Thymus (tissue), 11 donors: ENCODE results near the gene ZBTB22. TPM values are rescaled to one million over a fixed set of nuclear protein-coding genes. Genes with fewer than 3 reads are reported as not detected.

Experiments used
- DNase-seq, 9 donors: peaks; one replicate each; pipeline ENCODE4 v3.0.0-alpha.2; 2013; ENCODE audit warnings: low spot score in 9 of 9, low read depth in 6 of 9, missing footprints in 1 of 9
- H3K27ac ChIP-seq, 2 donors: one replicate each; pipeline ENCODE4 v1.5.1; 2013; ENCODE audit warnings: control low read depth in 1 of 2, low read depth in 1 of 2, low read length in 1 of 2, mild to moderate bottlenecking in 1 of 2, moderate library complexity in 1 of 2
- H3K27me3 ChIP-seq, 2 donors: one replicate each; pipeline ENCODE4 v1.5.1; 2013; ENCODE audit warnings: low read length in 1 of 2; ENCODE audit not compliant: control insufficient read depth in 2 of 2, insufficient read depth in 1 of 2
- H3K36me3 ChIP-seq, 2 donors: one replicate each; pipeline ENCODE4 v1.5.1; 2013; ENCODE audit warnings: low read length in 1 of 2, mild to moderate bottlenecking in 1 of 2, moderate library complexity in 1 of 2; ENCODE audit not compliant: control insufficient read depth in 2 of 2, insufficient read depth in 2 of 2
- H3K4me1 ChIP-seq, 2 donors: one replicate each; pipeline ENCODE4 v1.5.1; 2013; ENCODE audit warnings: low read length in 2 of 2; ENCODE audit not compliant: control insufficient read depth in 2 of 2, insufficient read depth in 2 of 2
- H3K4me3 ChIP-seq, 2 donors: one replicate each; pipeline ENCODE4 v1.5.1; 2013; ENCODE audit warnings: low read length in 2 of 2, control low read depth in 1 of 2, mild to moderate bottlenecking in 1 of 2
- H3K9me3 ChIP-seq, 2 donors: one replicate each; pipeline ENCODE4 v1.5.1; 2013; ENCODE audit warnings: low read length in 1 of 2, mild to moderate bottlenecking in 1 of 2; ENCODE audit not compliant: control insufficient read depth in 2 of 2, insufficient read depth in 1 of 2
- WGBS: extraction: QIAGEN DNeasy Blood & Tissue Kit; methylation state at CpG from one replicate; pipeline ENCODE4 v1.1.7; 2013; 5-methylcytosine and 5-hydroxymethylcytosine counted together
- polyA plus RNA-seq: library from polyadenylated mRNA; stranded (reverse); fragments of 200-250 nt; gene quantifications from one replicate; pipeline ENCODE4 v1.2.3, GENCODE V29; 2013
- total RNA-seq: library from RNA; stranded (reverse); fragments of 120-200 nt; gene quantifications from one replicate; pipeline ENCODE4 v1.2.4, GENCODE V29; 2013
- donor health status: healthy.

ZBTB22 gene
- total and polyA plus RNA-seq, 2 donors = 10.3 to 15.5 TPM

- no peaks in the 10 kb centered on the region for H3K36me3 ChIP-seq
- WGBS = 96% methylated on average over 4 of the region's 4 CpGs
- no peak for DNase-seq
Observed at GRCh38 chr6:33335916-33336315, 18.4 kb upstream of the ZBTB22 start.

GRCh38 chr6:33333666-33334065, 16.1 kb upstream of the ZBTB22 start:
- H3K9me3 ChIP-seq = no peaks in the 10 kb centered on the region
- 96% methylated on average over 4 of the region's 4 CpGs for WGBS
- no peak overlapping the region for H3K4me3 ChIP-seq

More at GRCh38 chr6:33335916-33336315, 18.4 kb upstream of the ZBTB22 start:
- no peaks in the 10 kb centered on the region for H3K9me3 ChIP-seq
- no peak overlapping the region for H3K27ac ChIP-seq
- no peaks in the 10 kb centered on the region for H3K4me1 ChIP-seq
- no peaks in the 10 kb centered on the region for H3K27me3 ChIP-seq
- H3K4me3 ChIP-seq = no peak overlapping the region

GRCh38 chr6:33330736-33331135, 13.2 kb upstream of the ZBTB22 start:
- no peak overlapping the region for H3K4me3 ChIP-seq

More at GRCh38 chr6:33333666-33334065, 16.1 kb upstream of the ZBTB22 start:
- no peak for DNase-seq
- no peaks in the 10 kb centered on the region for H3K4me1 ChIP-seq
- H3K27ac ChIP-seq = no peak overlapping the region
- H3K36me3 ChIP-seq = no peaks in the 10 kb centered on the region
- H3K27me3 ChIP-seq = no peaks in the 10 kb centered on the region

GRCh38 chr6:33329058-33329457, 11.5 kb upstream of the ZBTB22 start:
- WGBS = 89% methylated on average over 5 of the region's 5 CpGs
- no peak overlapping the region for H3K4me3 ChIP-seq
- H3K27ac ChIP-seq = no peak overlapping the region
- peaks cover 0 to under 1% of the 10 kb centered on the region in 2 donors for H3K4me1 ChIP-seq
- H3K27me3 ChIP-seq = no peaks in the 10 kb centered on the region
- H3K9me3 ChIP-seq = no peaks in the 10 kb centered on the region
- no peaks in the 10 kb centered on the region for H3K36me3 ChIP-seq
- DNase-seq = no peak

More at GRCh38 chr6:33330736-33331135, 13.2 kb upstream of the ZBTB22 start:
- H3K4me1 ChIP-seq = no peaks in the 10 kb centered on the region
- H3K27me3 ChIP-seq = no peaks in the 10 kb centered on the region
- no peaks in the 10 kb centered on the region for H3K9me3 ChIP-seq
- H3K27ac ChIP-seq = no peak overlapping the region
- WGBS = 52% methylated on average over 10 of the region's 10 CpGs
- no peaks in the 10 kb centered on the region for H3K36me3 ChIP-seq
- no peak for DNase-seq

- Histone ChIP-seq H3K9me3 (no peaks in the 10 kb centered on the region), H3K4me3 (peak overlapping the region; percentile 68 to 85), H3K27me3 (no peaks in the 10 kb centered on the region), H3K27ac (peak overlapping the region; percentile 94 to 97), H3K4me1 (peaks cover 13 to 38% of the 10 kb centered on the region in 2 donors), H3K36me3 (peaks cover 22 to 25% of the 10 kb centered on the region in 2 donors)
- peak in 1 of 9 donors; percentile 51 for DNase-seq
- 3% methylated on average over 7 of the region's 7 CpGs for WGBS
Observed at GRCh38 chr6:33324125-33324524, 6.6 kb upstream of the ZBTB22 start.

- Histone ChIP-seq H3K4me1 (peaks cover 14 to 44% of the 10 kb centered on the region in 2 donors), H3K36me3 (peaks cover 27 to 30% of the 10 kb centered on the region in 2 donors), H3K27me3 (no peaks in the 10 kb centered on the region), H3K9me3 (no peaks in the 10 kb centered on the region), H3K27ac (peak overlapping the region; percentile 94 to 97), H3K4me3 (peak overlapping the region; percentile 68 to 85)
- no peak for DNase-seq
- 1% methylated on average over 12 of the region's 12 CpGs for WGBS
Observed at GRCh38 chr6:33323623-33323948, 6.0 kb upstream of the ZBTB22 start.

- Histone ChIP-seq H3K27me3 (no peaks in the 10 kb centered on the region), H3K4me1 (peaks cover 14 to 58% of the 10 kb centered on the region in 2 donors), H3K27ac (no peak overlapping the region), H3K36me3 (peaks cover 27 to 33% of the 10 kb centered on the region in 2 donors), H3K9me3 (no peaks in the 10 kb centered on the region), H3K4me3 (no peak overlapping the region)
- no peak for DNase-seq
- 93% methylated on average over 9 of the region's 9 CpGs for WGBS
Observed at GRCh38 chr6:33321227-33321626, 3.7 kb upstream of the ZBTB22 start.

- peaks cover 27 to 33% of the 10 kb centered on the region in 2 donors for H3K36me3 ChIP-seq
- DNase-seq = no peak
- no peaks in the 10 kb centered on the region for H3K9me3 ChIP-seq
- WGBS = 94% methylated on average over 32 of the region's 32 CpGs
- H3K27me3 ChIP-seq = no peaks in the 10 kb centered on the region
- H3K4me3 ChIP-seq = no peak overlapping the region
- H3K27ac ChIP-seq = peak overlapping the region in 1 of 2 donors; percentile 37
- peaks cover 14 to 58% of the 10 kb centered on the region in 2 donors for H3K4me1 ChIP-seq
Observed at GRCh38 chr6:33320315-33321181, 3.0 kb upstream of the ZBTB22 start.

- H3K27me3 ChIP-seq = no peaks in the 10 kb centered on the region
- no peak overlapping the region for H3K4me3 ChIP-seq
- peaks cover 27 to 33% of the 10 kb centered on the region in 2 donors for H3K36me3 ChIP-seq
- no peaks in the 10 kb centered on the region for H3K9me3 ChIP-seq
- H3K4me1 ChIP-seq = peaks cover 14 to 65% of the 10 kb centered on the region in 2 donors
- no peak overlapping the region for H3K27ac ChIP-seq
- 98% methylated on average over 3 of the region's 3 CpGs for WGBS
- DNase-seq = no peak
Observed at GRCh38 chr6:33319939-33320314, 2.4 kb upstream of the ZBTB22 start.
